ENCODE results near the gene ZNF680. TPM values are rescaled to one million over a fixed set of nuclear protein-coding genes. Genes with fewer than 3 reads are reported as not detected.

Gene ZNF680
- total RNA-seq, 1 donor from 2014 or later: 19.0 TPM

GRCh38 chr7:64521409-64521984 is 41.4 kb downstream of the ZNF680 start:
- Mint-ChIP-seq H3K4me3 (no peak overlapping the region), H3K27ac (no peak overlapping the region), H3K9me3 (peaks cover 71% of the 10 kb centered on the region), H3K27me3 (ENCODE audit: low read depth) (no peaks in the 10 kb centered on the region), H3K4me1 (no peaks in the 10 kb centered on the region), H3K36me3 (peaks cover 83% of the 10 kb centered on the region)
- TF ChIP-seq CTCF (IDR thresholded peaks at IDR 0.05; ENCODE audit: unreplicated experiment): no peak
- DNase-seq (ENCODE audit: low spot score in 2 of 2, unreplicated experiment in 2 of 2): no peak

- H3K9me3 Mint-ChIP-seq: peaks cover 67% of the 10 kb centered on the region
Observed at GRCh38 chr7:64516451-64516850, 46.4 kb downstream of the ZNF680 start.

GRCh38 chr7:64515781-64516180 is 47.1 kb downstream of the ZNF680 start:
- Mint-ChIP-seq H3K4me3 (no peak overlapping the region), H3K9me3 (peaks cover 62% of the 10 kb centered on the region), H3K27me3 (ENCODE audit: low read depth) (no peaks in the 10 kb centered on the region), H3K36me3 (peaks cover 71% of the 10 kb centered on the region), H3K4me1 (no peaks in the 10 kb centered on the region), H3K27ac (no peak overlapping the region)
- no peak for TF ChIP-seq CTCF (IDR thresholded peaks at IDR 0.05; ENCODE audit: unreplicated experiment)
- DNase-seq (ENCODE audit: low spot score in 2 of 2, unreplicated experiment in 2 of 2): no peak

More at GRCh38 chr7:64516451-64516850, 46.4 kb downstream of the ZNF680 start:
- peaks cover 75% of the 10 kb centered on the region for H3K36me3 Mint-ChIP-seq
- no peak overlapping the region for H3K4me3 Mint-ChIP-seq
- H3K4me1 Mint-ChIP-seq: no peaks in the 10 kb centered on the region
- H3K27me3 Mint-ChIP-seq (ENCODE audit: low read depth): no peaks in the 10 kb centered on the region
- DNase-seq (ENCODE audit: low spot score in 2 of 2, unreplicated experiment in 2 of 2): no peak
- no peak for TF ChIP-seq CTCF (IDR thresholded peaks at IDR 0.05; ENCODE audit: unreplicated experiment)
- no peak overlapping the region for H3K27ac Mint-ChIP-seq

GRCh38 chr7:64515330-64515729 is 47.5 kb downstream of the ZNF680 start:
- H3K4me1 Mint-ChIP-seq: no peaks in the 10 kb centered on the region
- TF ChIP-seq CTCF (IDR thresholded peaks at IDR 0.05; ENCODE audit: unreplicated experiment): no peak
- H3K27ac Mint-ChIP-seq: no peak overlapping the region
- no peaks in the 10 kb centered on the region for H3K27me3 Mint-ChIP-seq (ENCODE audit: low read depth)
- H3K4me3 Mint-ChIP-seq: no peak overlapping the region
- peaks cover 68% of the 10 kb centered on the region for H3K36me3 Mint-ChIP-seq
- peaks cover 58% of the 10 kb centered on the region for H3K9me3 Mint-ChIP-seq
- DNase-seq (ENCODE audit: low spot score in 2 of 2, unreplicated experiment in 2 of 2): no peak

GRCh38 chr7:64509583-64509982 is 53.3 kb downstream of the ZNF680 start:
- DNase-seq (ENCODE audit: low spot score in 2 of 2, unreplicated experiment in 2 of 2): no peak
- peaks cover 50% of the 10 kb centered on the region for H3K36me3 Mint-ChIP-seq
- H3K27ac Mint-ChIP-seq: no peak overlapping the region
- H3K4me3 Mint-ChIP-seq: no peak overlapping the region
- H3K27me3 Mint-ChIP-seq (ENCODE audit: low read depth): no peaks in the 10 kb centered on the region
- no peaks in the 10 kb centered on the region for H3K4me1 Mint-ChIP-seq
- peaks cover 40% of the 10 kb centered on the region for H3K9me3 Mint-ChIP-seq
- no peak for TF ChIP-seq CTCF (IDR thresholded peaks at IDR 0.05; ENCODE audit: unreplicated experiment)

Data from mesothelial cell of epicardium (in vitro differentiated cells).